HepG2 (cell line): ENCODE results near the gene SULT1E1. TPM values are rescaled to one million over a fixed set of nuclear protein-coding genes. Genes with fewer than 3 reads are reported as not detected.

Experiments used
- HNRNPK ChIP-seq: fragments of 200-400 bp; formaldehyde crosslinking; IDR thresholded peaks from 2 replicates; pipeline ENCODE4 v1.6.1; 2018; ENCODE audit warnings: low read length, low read depth, moderate library complexity, mild to moderate bottlenecking; ENCODE audit not compliant: poor library complexity, severe bottlenecking
- HNRNPUL1 ChIP-seq: fragments of 200-400 bp; formaldehyde crosslinking; IDR thresholded peaks from 2 replicates; pipeline ENCODE4 v1.6.1; 2017; ENCODE audit warnings: low read depth, mild to moderate bottlenecking, low read length, moderate library complexity
- JDP2 ChIP-seq: sonication (generic); formaldehyde crosslinking; IDR thresholded peaks from 2 replicates; pipeline ENCODE4 v1.8.1; 2022; ENCODE audit warnings: missing genetic modification reagents, borderline replicate concordance
- KAT2B ChIP-seq: fragments of 150-350 bp; IDR thresholded peaks from 2 replicates; pipeline ENCODE4 v1.6.1; 2014; ENCODE audit warnings: low read depth, low read length, borderline replicate concordance
- KDM1A ChIP-seq: IDR thresholded peaks from 2 replicates; pipeline ENCODE4 v1.6.1; 2016; ENCODE audit warnings: missing compliant biosample characterization
- MIER2 ChIP-seq: IDR thresholded peaks from 2 replicates; pipeline ENCODE4 v1.6.1; 2016; ENCODE audit warnings: missing biosample characterization, missing genetic modification reagents
- NFE2 ChIP-seq: sonication (generic); formaldehyde crosslinking; IDR thresholded peaks from 2 replicates; pipeline ENCODE4 v1.4.0; 2020; ENCODE audit warnings: missing genetic modification reagents
- NFE2L1 ChIP-seq: sonication (generic); formaldehyde crosslinking; IDR thresholded peaks from 2 replicates; pipeline ENCODE4 v1.4.0; 2020; ENCODE audit warnings: missing genetic modification reagents, mild to moderate bottlenecking, borderline replicate concordance
- NR2F1 ChIP-seq, 2 experiments: fragments of 450-650 bp in 1 of 2; formaldehyde crosslinking in 1 of 2; IDR thresholded peaks; 2 replicates each; pipeline versions ENCODE4 v1.5.0 to v1.6.1; 2016 to 2020; ENCODE audit warnings: mild to moderate bottlenecking in 1 of 2, missing compliant biosample characterization in 1 of 2, missing genetic modification reagents in 1 of 2, moderate library complexity in 1 of 2
- PRPF4 ChIP-seq: fragments of 200-400 bp; formaldehyde crosslinking; IDR thresholded peaks from 2 replicates; pipeline ENCODE4 v1.6.1; 2016; ENCODE audit warnings: low read length, low read depth; ENCODE audit not compliant: poor library complexity, severe bottlenecking
- TOPORS ChIP-seq: sonication (generic); formaldehyde crosslinking; IDR thresholded peaks from 2 replicates; pipeline ENCODE4 v1.8.0; 2023; ENCODE audit warnings: mild to moderate bottlenecking, missing genetic modification reagents
- ZC3H4 ChIP-seq: sonication (generic); formaldehyde crosslinking; IDR thresholded peaks from 2 replicates; pipeline ENCODE4 v1.4.0; 2020; ENCODE audit warnings: missing genetic modification reagents, borderline replicate concordance
- ZNF224 ChIP-seq: sonication (generic); formaldehyde crosslinking; IDR thresholded peaks from 2 replicates; pipeline ENCODE4 v1.5.0; 2020; ENCODE audit warnings: mild to moderate bottlenecking, missing genetic modification reagents
- ZNF292 ChIP-seq: sonication (generic); formaldehyde crosslinking; IDR thresholded peaks from 2 replicates; pipeline ENCODE4 v1.8.1; 2022; ENCODE audit warnings: mild to moderate bottlenecking, low read depth, missing genetic modification reagents, borderline replicate concordance
- ZNF441 ChIP-seq: sonication (generic); formaldehyde crosslinking; IDR thresholded peaks from 2 replicates; pipeline ENCODE4 v1.7.0; 2021; ENCODE audit warnings: missing genetic modification reagents, borderline replicate concordance
- ZNF460 ChIP-seq: sonication (generic); formaldehyde crosslinking; IDR thresholded peaks from 2 replicates; pipeline ENCODE4 v1.5.1; 2020; ENCODE audit warnings: missing genetic modification reagents, mild to moderate bottlenecking, borderline replicate concordance
- ZNF614 ChIP-seq: IDR thresholded peaks from 2 replicates; pipeline ENCODE4 v1.6.1; 2018; ENCODE audit warnings: missing biosample characterization, missing genetic modification reagents, inconsistent platforms, borderline replicate concordance
- ZNF747 ChIP-seq: sonication (generic); formaldehyde crosslinking; IDR thresholded peaks from 2 replicates; pipeline ENCODE4 v1.8.1; 2023; ENCODE audit warnings: missing genetic modification reagents, mild to moderate bottlenecking, borderline replicate concordance
- ZNF841 ChIP-seq: sonication (generic); formaldehyde crosslinking; IDR thresholded peaks from 2 replicates; pipeline ENCODE4 v1.8.1; 2023; ENCODE audit warnings: missing genetic modification reagents, borderline replicate concordance
- polyA plus RNA-seq, 8 experiments: library from polyadenylated mRNA; depleted of rRNA in 3 of 8; stranded (reverse) in 7 of 8; unstranded in 1 of 8; fragments of >200 nt; fragmentation: Illumina TruSeq in 4 of 8; extraction: Trizol in 4 of 8; gene quantifications; 2 replicates each; pipeline versions ENCODE4 v1.2.1 to v1.2.3, GENCODE V29; 2011 to 2016; ENCODE audit warnings: low read depth in 4 of 8, missing spikeins in 1 of 8, mixed read lengths in 1 of 8; ENCODE audit not compliant: insufficient read depth in 1 of 8
- total RNA-seq, 5 experiments: library from RNA; depleted of rRNA; stranded (reverse); fragments of >200 nt; fragmentation: Illumina TruSeq; extraction: Trizol; gene quantifications; 2 replicates each; pipeline ENCODE4 v1.2.3, GENCODE V29; 2016; ENCODE audit warnings: low read depth in 1 of 5
- TF ChIP-seq, protein P1 (sequence below): sonication (generic); formaldehyde crosslinking; IDR thresholded peaks from 2 replicates; pipeline ENCODE4 v1.4.0; 2020; ENCODE audit warnings: missing genetic modification reagents
- TF ChIP-seq, protein P2 (sequence below), 2 experiments: sonication (generic) in 1 of 2; formaldehyde crosslinking in 1 of 2; IDR thresholded peaks; 2 replicates each; pipeline versions ENCODE4 v1.5.1 to v1.6.1; 2011 to 2020; ENCODE audit warnings: borderline replicate concordance in 1 of 2, low read depth in 1 of 2, low read length in 1 of 2, mild to moderate bottlenecking in 1 of 2, missing genetic modification reagents in 1 of 2, moderate library complexity in 1 of 2
- TF ChIP-seq, protein P3 (sequence below): sonication (generic); formaldehyde crosslinking; IDR thresholded peaks from 2 replicates; pipeline ENCODE4 v1.8.1; 2023; ENCODE audit warnings: mild to moderate bottlenecking, inconsistent platforms, moderate library complexity, missing genetic modification reagents, borderline replicate concordance
- TF ChIP-seq, protein P4 (sequence below): sonication (generic); formaldehyde crosslinking; IDR thresholded peaks from 2 replicates; pipeline ENCODE4 v1.5.1; 2020; ENCODE audit warnings: mild to moderate bottlenecking, missing genetic modification reagents, moderate library complexity

Gene SULT1E1
- total and polyA plus RNA-seq, 2 of the 13 experiments (the other 11 are each of a cell fraction or from before 2014, with no cell fraction given): 1.7 to 3.9 TPM

DNA sequence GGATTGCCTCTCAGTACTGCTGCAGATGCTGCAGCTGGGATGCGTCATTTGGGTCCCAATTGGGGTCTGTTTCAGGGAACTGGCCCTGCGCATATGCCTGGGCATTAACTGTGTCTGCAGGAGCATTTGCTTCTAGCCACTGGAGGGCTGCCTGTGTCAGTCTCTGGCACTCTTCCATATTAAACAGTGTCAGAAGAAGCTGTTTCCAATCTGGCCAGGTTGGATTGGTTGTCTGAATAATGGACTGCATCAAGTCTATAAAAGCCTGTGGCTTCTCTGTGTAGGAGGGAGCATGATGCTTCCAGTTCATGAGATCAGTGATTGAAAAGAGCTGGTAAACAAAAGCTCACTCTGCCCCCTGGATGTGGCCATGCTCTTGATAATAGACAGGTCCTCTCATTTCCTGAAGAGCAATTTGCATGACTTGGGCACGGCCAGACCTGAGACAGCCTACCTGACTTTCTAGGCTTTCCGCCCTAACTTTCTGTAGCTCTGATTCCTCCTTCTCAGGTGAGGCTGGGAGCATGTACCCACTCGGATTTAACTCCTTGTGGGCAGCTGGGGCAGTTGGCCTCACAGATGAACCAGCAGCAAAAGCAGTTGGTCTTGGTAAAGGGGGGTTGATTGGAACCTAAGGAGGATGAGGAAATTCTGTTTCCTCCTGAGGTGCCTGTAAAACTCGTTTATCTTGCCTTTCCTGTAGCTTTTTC is 29.2 kb downstream of the SULT1E1 start (continued):
- TF ChIP-seq, protein P1, sequence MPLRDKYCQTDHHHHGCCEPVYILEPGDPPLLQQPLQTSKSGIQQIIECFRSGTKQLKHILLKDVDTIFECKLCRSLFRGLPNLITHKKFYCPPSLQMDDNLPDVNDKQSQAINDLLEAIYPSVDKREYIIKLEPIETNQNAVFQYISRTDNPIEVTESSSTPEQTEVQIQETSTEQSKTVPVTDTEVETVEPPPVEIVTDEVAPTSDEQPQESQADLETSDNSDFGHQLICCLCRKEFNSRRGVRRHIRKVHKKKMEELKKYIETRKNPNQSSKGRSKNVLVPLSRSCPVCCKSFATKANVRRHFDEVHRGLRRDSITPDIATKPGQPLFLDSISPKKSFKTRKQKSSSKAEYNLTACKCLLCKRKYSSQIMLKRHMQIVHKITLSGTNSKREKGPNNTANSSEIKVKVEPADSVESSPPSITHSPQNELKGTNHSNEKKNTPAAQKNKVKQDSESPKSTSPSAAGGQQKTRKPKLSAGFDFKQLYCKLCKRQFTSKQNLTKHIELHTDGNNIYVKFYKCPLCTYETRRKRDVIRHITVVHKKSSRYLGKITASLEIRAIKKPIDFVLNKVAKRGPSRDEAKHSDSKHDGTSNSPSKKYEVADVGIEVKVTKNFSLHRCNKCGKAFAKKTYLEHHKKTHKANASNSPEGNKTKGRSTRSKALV (CRISPR knock-in tag): no peak
- TF ChIP-seq NR2F1 (CRISPR knock-in tag; IDR thresholded peaks at IDR 0.05) (no peak), NFE2 (CRISPR knock-in tag) (no peak), ZNF460 (no peak), ZNF614 (CRISPR knock-in tag) (0 out of 2 replicates have a peak, but pooled peaks have one; percentile 42), ZC3H4 (peak; percentile 39; the same call in 1 of the 2 replicates), KDM1A (CRISPR knock-in tag) (no peak), HNRNPUL1 (no peak), ZNF841 (CRISPR knock-in tag) (no peak), KAT2B (no peak), HNRNPK (no peak), NFE2L1 (CRISPR knock-in tag) (no peak), ZNF441 (CRISPR knock-in tag) (no peak), ZNF224 (CRISPR knock-in tag) (no peak), ZNF292 (peak; percentile 34; the same call in 1 of the 2 replicates), JDP2 (no peak), MIER2 (CRISPR knock-in tag) (no peak), PRPF4 (no peak), ZNF747 (CRISPR knock-in tag) (no peak), TOPORS (CRISPR knock-in tag) (no peak)
- TF ChIP-seq, protein P2, sequence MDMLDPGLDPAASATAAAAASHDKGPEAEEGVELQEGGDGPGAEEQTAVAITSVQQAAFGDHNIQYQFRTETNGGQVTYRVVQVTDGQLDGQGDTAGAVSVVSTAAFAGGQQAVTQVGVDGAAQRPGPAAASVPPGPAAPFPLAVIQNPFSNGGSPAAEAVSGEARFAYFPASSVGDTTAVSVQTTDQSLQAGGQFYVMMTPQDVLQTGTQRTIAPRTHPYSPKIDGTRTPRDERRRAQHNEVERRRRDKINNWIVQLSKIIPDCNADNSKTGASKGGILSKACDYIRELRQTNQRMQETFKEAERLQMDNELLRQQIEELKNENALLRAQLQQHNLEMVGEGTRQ (IDR thresholded peaks at IDR 0.05; ENCODE audit: low read depth, low read length): no peak
- TF ChIP-seq, protein P2 (CRISPR knock-in tag; IDR thresholded peaks at IDR 0.05; ENCODE audit: borderline replicate concordance): no peak
- TF ChIP-seq, protein P3, sequence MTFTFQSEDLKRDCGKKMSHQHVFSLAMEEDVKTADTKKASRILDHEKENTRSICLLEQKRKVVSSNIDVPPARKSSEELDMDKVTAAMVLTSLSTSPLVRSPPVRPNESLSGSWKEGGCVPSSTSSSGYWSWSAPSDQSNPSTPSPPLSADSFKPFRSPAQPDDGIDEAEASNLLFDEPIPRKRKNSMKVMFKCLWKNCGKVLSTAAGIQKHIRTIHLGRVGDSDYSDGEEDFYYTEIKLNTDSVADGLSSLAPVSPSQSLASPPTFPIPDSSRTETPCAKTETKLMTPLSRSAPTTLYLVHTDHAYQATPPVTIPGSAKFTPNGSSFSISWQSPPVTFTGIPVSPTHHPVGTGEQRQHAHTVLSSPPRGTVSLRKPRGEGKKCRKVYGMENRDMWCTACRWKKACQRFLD (CRISPR knock-in tag): no peak
- TF ChIP-seq, protein P4, sequence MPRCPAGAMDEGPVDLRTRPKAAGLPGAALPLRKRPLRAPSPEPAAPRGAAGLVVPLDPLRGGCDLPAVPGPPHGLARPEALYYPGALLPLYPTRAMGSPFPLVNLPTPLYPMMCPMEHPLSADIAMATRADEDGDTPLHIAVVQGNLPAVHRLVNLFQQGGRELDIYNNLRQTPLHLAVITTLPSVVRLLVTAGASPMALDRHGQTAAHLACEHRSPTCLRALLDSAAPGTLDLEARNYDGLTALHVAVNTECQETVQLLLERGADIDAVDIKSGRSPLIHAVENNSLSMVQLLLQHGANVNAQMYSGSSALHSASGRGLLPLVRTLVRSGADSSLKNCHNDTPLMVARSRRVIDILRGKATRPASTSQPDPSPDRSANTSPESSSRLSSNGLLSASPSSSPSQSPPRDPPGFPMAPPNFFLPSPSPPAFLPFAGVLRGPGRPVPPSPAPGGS (CRISPR knock-in tag): no peak
